SU-DHL-6 (cell line): ENCODE results near the gene PHOSPHO2.

ENCODE experiments used
- EZH2phosphoT487 ChIP-seq: fragments of 200-600 bp; sonication (generic), shearing (Covaris generic); conservative IDR thresholded peaks from 2 replicates; pipeline ENCODE4 v1.6.1; 2018; ENCODE audit warnings: mild to moderate bottlenecking, antibody characterized with exemption, low read length, moderate library complexity, mixed read lengths
- TF ChIP-seq, protein P1 (sequence below): fragments of 200-600 bp; sonication (generic); IDR thresholded peaks from one replicate; pipeline ENCODE4 v1.5.1; 2017; ENCODE audit warnings: antibody characterized with exemption, mild to moderate bottlenecking, low read length, moderate library complexity; ENCODE audit not compliant: insufficient read depth, poor library complexity, severe bottlenecking

DNA sequence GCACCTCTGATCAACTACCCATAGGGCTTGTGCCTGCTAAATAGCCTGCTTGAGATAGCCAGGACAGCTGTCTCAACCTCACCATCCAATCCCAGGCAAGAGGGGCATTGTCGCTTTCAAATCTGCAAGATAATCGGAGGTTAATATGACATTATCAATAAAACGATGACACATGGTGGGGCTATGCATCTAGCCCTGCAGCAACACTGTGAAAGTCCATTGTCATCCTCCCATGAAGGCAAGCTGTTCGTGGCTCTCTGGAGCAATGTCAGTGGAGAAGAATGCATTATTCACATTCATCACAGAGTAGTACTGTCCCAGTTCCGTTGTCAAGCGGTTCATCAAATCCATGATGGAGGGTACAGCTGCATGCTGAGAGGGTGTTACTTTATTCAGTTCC, 20.4 kb downstream of the PHOSPHO2 start:
- TF ChIP-seq, protein P1, sequence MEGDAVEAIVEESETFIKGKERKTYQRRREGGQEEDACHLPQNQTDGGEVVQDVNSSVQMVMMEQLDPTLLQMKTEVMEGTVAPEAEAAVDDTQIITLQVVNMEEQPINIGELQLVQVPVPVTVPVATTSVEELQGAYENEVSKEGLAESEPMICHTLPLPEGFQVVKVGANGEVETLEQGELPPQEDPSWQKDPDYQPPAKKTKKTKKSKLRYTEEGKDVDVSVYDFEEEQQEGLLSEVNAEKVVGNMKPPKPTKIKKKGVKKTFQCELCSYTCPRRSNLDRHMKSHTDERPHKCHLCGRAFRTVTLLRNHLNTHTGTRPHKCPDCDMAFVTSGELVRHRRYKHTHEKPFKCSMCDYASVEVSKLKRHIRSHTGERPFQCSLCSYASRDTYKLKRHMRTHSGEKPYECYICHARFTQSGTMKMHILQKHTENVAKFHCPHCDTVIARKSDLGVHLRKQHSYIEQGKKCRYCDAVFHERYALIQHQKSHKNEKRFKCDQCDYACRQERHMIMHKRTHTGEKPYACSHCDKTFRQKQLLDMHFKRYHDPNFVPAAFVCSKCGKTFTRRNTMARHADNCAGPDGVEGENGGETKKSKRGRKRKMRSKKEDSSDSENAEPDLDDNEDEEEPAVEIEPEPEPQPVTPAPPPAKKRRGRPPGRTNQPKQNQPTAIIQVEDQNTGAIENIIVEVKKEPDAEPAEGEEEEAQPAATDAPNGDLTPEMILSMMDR, result no peak
- no peak for TF ChIP-seq EZH2phosphoT487
